Dermis microvascular lymphatic vessel endothelial cell (primary cell): ENCODE measurements around the gene DAAM1. TPM values are rescaled to one million over a fixed set of nuclear protein-coding genes. Genes with fewer than 3 reads are reported as not detected.
A peak's percentile ranks its signal among the peaks of the same experiment; 100 is the strongest.

Experiments used
- DNase-seq, 2 donors: peaks; one replicate each; pipeline versions ENCODE4 v3.0.0 to v3.0.0-alpha.2; 2010; ENCODE audit warnings: low read depth in 2 of 2
- total RNA-seq: library from RNA; depleted of rRNA; stranded (reverse); fragments of >200 nt; gene quantifications from 2 replicates; pipeline ENCODE4 v1.2.1, GENCODE V29; 2014

Gene DAAM1
- total RNA-seq, 1 donor from 2014 or later, result 32.1 TPM

DNA sequence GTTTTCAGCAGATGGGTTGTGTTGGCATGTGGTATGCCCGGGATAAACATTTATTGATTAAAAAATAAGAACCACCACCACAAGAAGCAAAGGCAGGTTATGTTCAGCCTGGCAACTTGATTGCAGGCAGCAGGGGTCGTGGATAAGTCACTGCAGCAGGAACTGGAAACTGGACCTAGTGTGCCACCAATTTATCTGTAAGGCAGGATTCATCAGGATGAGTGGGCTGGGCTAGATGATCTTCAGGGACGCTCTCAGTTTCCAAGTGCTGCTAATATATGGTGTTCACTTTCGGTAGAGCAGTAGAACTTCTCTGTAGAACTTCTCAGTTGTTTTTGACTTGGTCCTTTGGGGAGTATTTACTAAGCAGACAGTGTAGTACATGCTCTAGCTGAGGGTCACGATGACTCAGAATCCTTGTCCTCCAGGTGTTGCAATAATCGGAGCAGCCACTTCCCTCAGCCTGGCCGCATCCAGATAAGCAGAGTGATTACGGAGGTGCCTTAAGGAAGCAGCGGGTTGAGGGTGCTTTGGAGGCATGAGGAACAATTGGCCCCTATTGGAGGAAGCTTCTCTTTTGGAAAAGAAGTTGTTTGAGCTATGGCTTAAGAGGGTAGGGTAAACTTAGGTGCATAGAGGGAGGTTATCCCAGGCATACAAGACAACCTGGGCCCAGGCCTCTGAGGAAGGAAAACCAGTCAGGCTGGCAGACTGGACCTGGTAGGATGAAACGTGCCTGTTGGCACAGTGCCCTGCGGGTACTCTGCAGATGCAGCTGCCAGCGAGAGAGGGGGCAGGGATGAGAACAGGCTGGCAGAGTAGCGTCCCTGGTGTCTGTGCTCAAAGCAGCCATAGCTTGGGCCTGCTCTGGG lies 172.7 kb downstream of the DAAM1 start:
- DNase-seq, result peak in 1 of 2 donors; percentile 79

DNA sequence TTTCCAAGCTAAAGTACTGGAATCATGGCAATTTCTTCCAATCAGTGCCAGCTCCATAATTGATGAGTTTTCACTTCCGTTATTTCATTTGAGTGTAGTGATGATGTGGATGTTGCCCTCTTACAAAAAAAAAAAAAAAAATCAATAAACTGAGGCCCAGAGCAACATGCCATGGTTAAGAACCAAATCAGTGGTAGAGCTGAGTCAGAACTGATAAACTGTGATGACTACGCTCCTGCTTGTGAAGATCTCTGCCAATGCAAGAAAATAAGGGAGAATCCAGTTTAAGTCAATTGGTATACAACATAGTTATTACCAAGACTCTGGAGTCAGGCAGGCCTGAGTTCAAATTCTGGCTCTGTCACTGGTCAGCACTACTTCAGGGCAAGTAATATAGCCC lies 174.0 kb downstream of the DAAM1 start:
- DNase-seq, result no peak

- peak in 1 of 2 donors; percentile 77 for DNase-seq
Observed at GRCh38 chr14:59363531-59364226, 175.2 kb downstream of the DAAM1 start.

DNA sequence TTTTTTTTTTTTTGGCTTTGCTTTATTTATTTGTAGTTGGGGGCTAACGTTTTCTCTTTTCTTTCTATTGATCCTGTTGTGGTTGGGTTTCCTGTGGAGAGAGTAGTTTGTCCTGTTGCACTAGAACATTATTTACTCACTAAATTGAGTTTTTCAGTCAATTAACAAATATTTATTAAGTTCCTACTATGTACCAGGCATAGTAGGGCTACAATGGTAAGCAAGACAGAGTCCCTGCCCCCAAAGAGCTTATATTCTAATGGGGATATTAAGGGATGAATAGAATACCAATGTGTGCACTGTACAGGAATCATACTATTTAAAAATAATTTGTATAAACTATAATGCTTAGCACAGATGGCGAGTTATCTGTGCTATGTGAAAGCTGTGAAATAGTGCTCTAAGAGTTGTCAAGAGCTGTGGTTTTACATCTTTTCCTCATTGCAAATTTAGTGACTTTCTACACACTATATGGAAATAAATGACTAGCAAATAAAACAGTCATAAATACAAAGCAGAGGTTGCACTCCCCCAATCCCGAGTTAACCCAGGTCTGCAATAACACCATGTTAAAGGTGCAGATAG lies 181.8 kb downstream of the DAAM1 start:
- no peak for DNase-seq

- no peak for DNase-seq
Observed at GRCh38 chr14:59371771-59372170, 183.3 kb downstream of the DAAM1 start.

DNA sequence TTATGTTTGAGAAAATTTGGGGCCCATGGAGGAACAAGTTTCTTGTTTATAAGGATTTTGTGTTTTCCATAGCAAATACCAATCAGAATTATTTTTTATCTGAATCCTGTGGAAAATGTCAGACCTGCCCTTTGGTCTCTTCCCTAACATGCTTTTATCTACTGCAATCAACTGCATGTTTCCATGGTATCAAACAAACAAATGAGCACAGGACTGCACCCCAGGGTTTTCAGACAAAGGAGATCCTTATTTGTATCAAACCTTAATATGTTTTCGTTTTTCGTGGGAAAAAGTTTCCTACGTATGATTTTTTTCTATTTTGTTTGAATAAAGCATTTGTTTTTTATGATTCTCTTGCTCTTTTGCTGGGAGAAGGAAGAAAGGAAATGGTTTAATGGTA lies 185.6 kb downstream of the DAAM1 start:
- peak in 1 of 2 donors; percentile 34 for DNase-seq

DNA sequence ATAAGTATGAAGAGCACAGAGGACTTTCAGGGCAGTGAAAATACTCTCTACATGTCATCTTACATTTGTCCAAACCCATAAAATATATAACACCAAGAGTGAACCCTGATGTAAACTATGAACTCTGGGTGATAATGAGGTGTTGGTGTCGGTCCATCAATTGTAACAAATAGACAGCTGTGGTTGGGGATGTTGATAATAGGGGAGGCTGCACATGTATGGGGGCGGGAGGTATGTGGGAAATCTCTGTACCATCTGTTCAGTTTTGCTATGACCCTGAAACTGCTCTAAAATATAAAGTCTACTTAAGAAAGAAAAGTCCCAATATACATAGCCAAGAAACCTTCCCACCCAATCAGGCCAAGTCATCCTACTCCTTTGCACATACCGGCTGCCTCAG lies 188.2 kb downstream of the DAAM1 start:
- no peak for DNase-seq

GRCh38 chr14:59377491-59377890 lies 189.0 kb downstream of the DAAM1 start:
- no peak for DNase-seq

DNA sequence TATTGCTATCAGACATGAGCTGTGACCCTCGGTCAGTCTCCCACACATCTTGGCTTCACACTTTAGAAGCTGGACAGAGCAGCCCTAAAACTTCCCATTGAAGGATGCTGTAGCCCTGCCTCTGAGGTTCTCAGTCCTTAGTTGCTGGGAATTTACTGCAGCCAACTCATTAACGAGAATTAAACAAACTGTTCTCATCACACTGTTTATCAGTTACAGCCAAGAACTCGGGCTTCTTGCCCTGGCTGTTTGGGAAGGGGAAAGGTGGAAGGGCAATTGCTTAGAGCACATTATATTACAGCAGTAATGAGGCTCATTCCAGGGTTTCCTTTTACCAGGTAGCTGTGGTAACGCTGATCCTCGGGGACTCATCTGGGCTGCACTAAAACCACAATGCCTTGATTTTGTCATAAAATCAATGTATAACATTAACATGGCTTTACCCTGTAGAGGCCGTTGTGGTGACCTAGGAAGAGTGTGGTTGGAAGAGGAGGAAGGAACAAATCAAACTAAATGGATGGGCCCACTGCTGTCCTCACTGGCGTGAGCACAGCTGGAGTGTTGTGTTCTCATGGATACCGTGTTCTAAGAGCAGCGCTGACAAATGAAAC lies 189.6 kb downstream of the DAAM1 start:
- no peak for DNase-seq

DNA sequence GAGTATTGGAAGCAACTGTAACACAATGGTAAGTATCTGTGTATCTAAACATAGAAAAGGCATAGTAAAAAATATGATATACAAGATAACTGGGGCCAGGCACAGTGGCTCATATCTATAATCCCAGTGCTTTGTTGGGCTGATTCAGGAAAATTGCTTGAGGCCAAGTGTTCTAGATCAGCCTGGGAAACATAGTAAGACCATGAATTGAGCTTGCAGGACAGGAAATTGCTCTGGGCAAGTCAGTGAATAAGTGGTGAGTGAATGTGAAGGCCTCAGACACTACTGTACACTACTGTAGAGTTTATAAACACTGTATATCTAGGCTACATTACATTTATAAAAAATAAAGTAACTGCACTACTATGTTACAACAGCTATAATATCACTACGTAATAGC lies 201.5 kb downstream of the DAAM1 start:
- no peak for DNase-seq

GRCh38 chr14:59391388-59391787 lies 202.9 kb downstream of the DAAM1 start:
- DNase-seq, result no peak

GRCh38 chr14:59394268-59394667 lies 205.8 kb downstream of the DAAM1 start:
- no peak for DNase-seq

DNA sequence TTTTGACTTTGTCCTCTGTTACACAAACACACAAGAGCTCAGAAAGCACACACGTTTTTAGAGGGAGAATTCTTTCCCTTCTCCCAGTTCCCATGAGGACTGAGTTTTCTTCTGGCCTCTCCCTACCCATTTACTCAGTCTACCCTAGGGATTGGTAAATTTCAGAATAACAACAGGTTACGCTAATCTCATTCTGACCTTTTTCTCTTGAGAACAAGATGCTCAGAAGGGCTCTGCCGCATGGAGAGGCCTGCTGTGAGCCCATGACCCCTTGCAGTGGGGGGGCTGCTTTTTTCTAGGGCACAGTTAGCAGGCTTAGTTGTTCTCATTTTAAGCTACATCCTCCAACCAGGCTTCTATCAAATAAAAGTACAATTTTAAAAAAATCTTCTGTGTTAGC lies 207.2 kb downstream of the DAAM1 start:
- DNase-seq, result no peak

DNA sequence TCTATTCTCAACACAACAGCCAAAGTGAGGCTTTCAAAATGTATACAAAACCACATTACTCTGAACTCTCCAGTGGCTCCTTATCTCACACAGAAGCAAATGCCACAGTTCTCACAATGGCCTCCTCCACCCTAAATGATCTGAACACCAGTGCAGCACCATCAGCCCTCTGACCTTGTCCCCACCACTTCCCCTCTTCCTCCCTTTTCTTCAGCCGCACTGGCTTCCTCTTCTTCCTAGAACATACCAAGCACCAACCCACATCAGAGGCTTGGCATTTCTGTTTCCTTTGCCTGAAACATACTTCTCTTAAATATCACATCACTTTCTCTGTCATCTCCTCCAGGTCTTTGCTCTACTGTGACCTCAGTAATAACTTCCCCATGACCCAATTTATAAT lies 210.4 kb downstream of the DAAM1 start:
- no peak for DNase-seq

GRCh38 chr14:59406454-59407245 lies 218.2 kb downstream of the DAAM1 start:
- peak; percentile 82 to 83 for DNase-seq

DNA sequence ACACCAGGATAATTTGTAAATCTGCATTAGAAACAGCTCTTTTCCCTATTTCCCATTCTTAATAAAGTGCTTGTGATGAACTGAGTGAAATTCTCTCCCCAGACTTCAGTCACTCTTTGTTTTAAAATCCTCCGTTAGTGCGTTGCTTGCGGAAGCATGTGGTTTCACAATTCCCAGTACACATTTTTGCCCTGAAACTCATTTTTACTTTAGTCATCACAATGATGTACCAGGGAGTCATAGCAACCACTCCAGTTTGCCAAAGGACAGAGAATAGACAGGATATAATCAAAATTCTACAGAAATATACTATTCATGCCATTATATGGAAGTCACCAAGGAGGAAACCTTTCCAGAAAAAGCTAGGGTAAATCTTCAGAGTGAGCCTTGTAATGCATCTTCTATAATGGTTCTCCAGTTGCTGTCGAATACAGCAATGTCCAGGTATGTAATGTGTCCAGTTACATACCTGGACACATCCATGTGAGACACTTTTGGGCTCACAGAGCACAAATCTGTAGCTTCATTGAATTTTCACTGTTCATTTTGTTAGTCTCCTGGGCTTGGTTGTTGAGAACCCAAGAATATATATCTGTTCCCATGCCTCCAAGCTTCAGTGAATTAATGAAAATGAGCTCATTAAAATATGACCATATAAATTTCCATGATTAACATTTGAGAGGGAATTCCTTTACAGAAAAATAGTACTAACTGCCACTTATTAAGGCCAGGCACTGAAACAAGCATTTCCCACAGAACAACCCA lies 219.0 kb downstream of the DAAM1 start:
- peak; percentile 90 to 91 for DNase-seq

- no peak for DNase-seq
Observed at GRCh38 chr14:59415836-59416602, 227.6 kb downstream of the DAAM1 start.

DNA sequence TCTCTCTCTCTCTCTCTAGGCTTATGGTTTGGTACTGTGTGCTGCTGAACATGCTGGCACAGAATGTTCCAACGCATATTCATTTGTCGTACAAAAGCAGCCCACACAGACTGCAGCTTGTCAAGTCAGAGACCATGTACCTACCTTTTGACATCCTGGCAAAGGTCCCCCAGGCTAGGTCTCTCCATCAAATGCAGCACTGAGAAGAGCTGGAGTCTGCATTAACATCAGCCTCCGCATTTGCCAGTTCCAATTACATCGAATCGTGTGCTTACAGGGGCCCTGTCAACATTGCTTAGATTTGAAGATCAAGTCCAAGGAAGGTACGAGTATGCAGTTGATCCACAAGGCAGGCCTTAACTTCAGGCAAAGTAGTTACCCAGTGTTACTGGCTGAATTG lies 228.8 kb downstream of the DAAM1 start:
- DNase-seq, result no peak

- no peak for DNase-seq
Observed at GRCh38 chr14:59419303-59419702, 230.8 kb downstream of the DAAM1 start.
